GM12892 (cell line): ENCODE data around the gene TPST1.
"Not testable (repeated sequence)": the region's sequence is repeated elsewhere in the genome, so short reads cannot be mapped to it uniquely, and the experiment has no call there.

ENCODE experiments used
- POLR2A ChIP-seq: IDR thresholded peaks from 2 replicates; pipeline ENCODE4 v1.6.1; 2011; ENCODE audit warnings: low read depth, low read length, control low read depth
- POLR2AphosphoS5 ChIP-seq: IDR thresholded peaks from 2 replicates; pipeline ENCODE4 v1.6.1; 2011; ENCODE audit warnings: low read depth, low read length, control low read depth
- TAF1 ChIP-seq: IDR thresholded peaks from 2 replicates; pipeline ENCODE4 v1.6.1; 2011; ENCODE audit warnings: low read depth, mild to moderate bottlenecking, control low read depth, low read length, borderline replicate concordance

DNA sequence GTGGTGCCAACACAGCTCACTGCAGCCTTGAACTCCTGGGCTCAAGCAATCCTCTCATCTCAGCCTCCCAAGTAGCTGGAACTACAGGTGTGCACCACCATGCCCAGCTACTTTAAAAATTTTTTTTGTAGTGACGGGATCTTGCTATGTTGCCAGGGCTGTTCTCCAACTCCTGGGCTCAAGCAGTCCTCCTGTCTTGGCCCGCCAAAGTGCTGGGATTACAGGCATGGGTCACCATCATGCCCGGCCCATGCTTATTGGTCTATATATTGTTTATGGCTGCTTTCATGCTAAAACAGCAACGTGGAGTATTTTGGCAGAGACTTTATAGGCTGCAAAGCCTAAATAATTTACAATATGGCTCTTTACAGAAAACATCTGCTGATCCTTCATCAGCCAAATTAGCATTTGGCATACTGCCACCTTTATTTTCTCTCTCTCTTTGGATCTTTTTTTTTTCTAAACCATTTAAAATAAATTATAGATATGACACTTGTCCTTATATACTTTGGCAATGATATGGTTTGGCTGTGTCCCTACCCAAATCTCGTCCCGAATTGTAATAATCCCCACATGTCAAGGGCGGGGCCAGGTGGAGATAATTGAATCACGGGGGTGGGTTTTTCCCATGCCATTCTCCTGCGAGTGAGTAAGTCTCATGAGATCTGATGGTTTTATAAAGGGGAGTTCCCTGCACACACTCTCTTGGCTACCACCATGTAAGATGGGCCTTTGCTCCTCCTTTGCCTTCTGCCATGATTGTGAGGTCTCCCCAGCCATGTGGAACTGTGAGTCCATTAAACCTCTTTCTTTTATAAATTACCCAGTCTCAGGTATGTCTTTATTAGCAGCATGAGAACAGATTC, 32.4 kb upstream of the TPST1 start:
- TF ChIP-seq POLR2A, TAF1, POLR2AphosphoS5: not testable (repeated sequence)
